BLaER1 treated with 17β-estradiol and CSF1 and Interleukin-3, amounts not matched to agents 10 nM and 100 nM (cell line): Measurements from ENCODE around the gene CCDC121.
"Not testable (repeated sequence)": the region's sequence is repeated elsewhere in the genome, so short reads cannot be mapped to it uniquely, and the experiment has no call there.

ENCODE experiments used
- H3K27ac ChIP-seq, 11 experiments: shearing (Covaris generic); formaldehyde crosslinking; 2 replicates each; pipeline ENCODE4 v1.8.1; 2022
- H3K27me3 ChIP-seq, 11 experiments: shearing (Covaris generic); formaldehyde crosslinking; 2 replicates each; pipeline ENCODE4 v1.8.1; 2022
- H3K36me3 ChIP-seq, 11 experiments: shearing (Covaris generic); formaldehyde crosslinking; 2 replicates each; pipeline ENCODE4 v1.8.1; 2022
- H3K4me1 ChIP-seq, 10 experiments: shearing (Covaris generic); formaldehyde crosslinking; 2 replicates each; pipeline ENCODE4 v1.8.1; 2022
- H3K4me2 ChIP-seq, 11 experiments: shearing (Covaris generic); formaldehyde crosslinking; 2 replicates each; pipeline ENCODE4 v1.8.1; 2022
- H3K4me3 ChIP-seq, 10 experiments: shearing (Covaris generic); formaldehyde crosslinking; 2 replicates each; pipeline ENCODE4 v1.8.1; 2022
- H3K9ac ChIP-seq, 11 experiments: shearing (Covaris generic); formaldehyde crosslinking; 2 replicates each; pipeline ENCODE4 v1.8.1; 2022
- H3K9me3 ChIP-seq, 11 experiments: shearing (Covaris generic); formaldehyde crosslinking; replicated peaks in 1 of 11; 2 replicates each; pipeline ENCODE4 v1.8.1; 2022
- H4K20me1 ChIP-seq, 11 experiments: shearing (Covaris generic); formaldehyde crosslinking; 2 replicates each; pipeline ENCODE4 v1.8.1; 2022
- Cebpa-rat ChIP-seq, 11 experiments: shearing (Covaris generic); IDR thresholded peaks; 2 replicates each; pipeline ENCODE4 v1.8.1; 2022

CCDC121 gene

DNA sequence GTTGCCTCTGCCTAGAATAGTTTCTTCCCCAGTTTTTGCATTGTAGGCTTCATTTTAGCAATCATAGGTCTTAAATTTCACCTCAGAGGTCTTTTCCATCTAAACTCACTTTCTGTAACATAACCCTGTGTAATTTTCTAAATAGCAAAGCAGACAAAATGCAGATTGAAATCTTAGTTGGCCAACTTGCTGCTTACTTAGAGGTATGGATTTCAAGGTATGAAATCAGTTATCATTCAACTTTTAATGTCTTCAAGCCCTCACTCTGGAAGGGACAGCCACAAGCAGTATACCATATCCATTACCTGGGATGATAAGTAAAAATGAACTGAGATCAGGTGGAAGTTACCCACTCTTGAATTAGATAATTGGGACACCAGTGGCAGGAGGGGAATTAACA lies 3.9 kb downstream of the CCDC121 start:
- H4K20me1 ChIP-seq = no peaks in the 10 kb centered on the region
- no peak overlapping the region for H3K9ac ChIP-seq
- H3K27me3 ChIP-seq = no peaks in the 10 kb centered on the region
- TF ChIP-seq Cebpa-rat (IDR thresholded peaks at IDR 0.05) = no peak
- H3K4me2 ChIP-seq = no peak overlapping the region
- peaks cover 47 to 58% (median 53%) of the 10 kb centered on the region in 11 experiments for H3K36me3 ChIP-seq
- H3K27ac ChIP-seq = peak overlapping the region in 1 of 11 experiments; percentile 14; a peak in 3 of 22 replicates
- H3K9me3 ChIP-seq = no peaks in the 10 kb centered on the region
- H3K4me3 ChIP-seq = no peak overlapping the region
- peaks cover 31 to 50% (median 37%) of the 10 kb centered on the region in 10 experiments for H3K4me1 ChIP-seq

DNA sequence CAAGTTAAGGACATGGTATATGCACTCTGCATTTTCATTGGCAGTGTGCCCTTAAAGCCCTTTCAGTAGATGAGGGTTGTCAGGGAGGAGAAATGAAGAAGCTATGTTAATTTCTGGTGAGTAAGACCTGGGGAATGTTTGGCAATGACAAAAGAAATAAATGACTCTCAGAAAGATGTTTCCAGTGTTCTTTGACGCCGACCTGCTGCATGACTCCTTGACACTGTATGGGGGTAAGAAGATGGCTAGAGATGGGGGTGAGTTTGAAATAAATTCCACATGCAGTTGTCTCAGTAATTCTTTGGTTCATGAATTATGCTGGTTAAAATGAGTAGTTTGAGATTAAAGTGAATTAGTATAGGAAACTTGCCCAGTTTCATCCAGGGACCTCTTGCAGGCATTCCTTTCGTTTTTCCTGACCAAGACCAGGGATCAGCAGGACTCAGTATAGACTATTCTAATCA lies 5.9 kb downstream of the CCDC121 start:
- Histone ChIP-seq H3K9me3 (no peaks in the 10 kb centered on the region), H3K27ac (no peak overlapping the region), H3K4me3 (no peak overlapping the region), H3K36me3 (peaks cover 62 to 75% (median 69%) of the 10 kb centered on the region in 11 experiments), H3K9ac (no peak overlapping the region), H4K20me1 (no peaks in the 10 kb centered on the region), H3K27me3 (no peaks in the 10 kb centered on the region), H3K4me1 (peaks cover 20 to 38% (median 25%) of the 10 kb centered on the region in 10 experiments), H3K4me2 (no peak overlapping the region)
- no peak for TF ChIP-seq Cebpa-rat (IDR thresholded peaks at IDR 0.05)

- Histone ChIP-seq H3K27ac (peak overlapping the region in 5 of 11 experiments; percentile 2 to 42 (median 27); a peak in 5 of 22 replicates), H3K27me3 (no peaks in the 10 kb centered on the region), H3K4me3 (no peak overlapping the region), H3K9me3 (no peaks in the 10 kb centered on the region), H3K9ac (peak overlapping the region in 2 of 11 experiments; percentile 5 to 8; a peak in 2 of 22 replicates), H3K4me2 (peak overlapping the region in 5 of 11 experiments; percentile 7 to 37 (median 15); a peak in 4 of 22 replicates), H4K20me1 (no peaks in the 10 kb centered on the region), H3K36me3 (peaks cover 76 to 89% (median 83%) of the 10 kb centered on the region in 11 experiments), H3K4me1 (peaks cover 5 to 24% (median 12%) of the 10 kb centered on the region in 10 experiments)
- TF ChIP-seq Cebpa-rat (IDR thresholded peaks at IDR 0.05) = no peak
These were observed 7.3 kb downstream of the CCDC121 start for GRCh38 chr2:27621524-27621923.

DNA sequence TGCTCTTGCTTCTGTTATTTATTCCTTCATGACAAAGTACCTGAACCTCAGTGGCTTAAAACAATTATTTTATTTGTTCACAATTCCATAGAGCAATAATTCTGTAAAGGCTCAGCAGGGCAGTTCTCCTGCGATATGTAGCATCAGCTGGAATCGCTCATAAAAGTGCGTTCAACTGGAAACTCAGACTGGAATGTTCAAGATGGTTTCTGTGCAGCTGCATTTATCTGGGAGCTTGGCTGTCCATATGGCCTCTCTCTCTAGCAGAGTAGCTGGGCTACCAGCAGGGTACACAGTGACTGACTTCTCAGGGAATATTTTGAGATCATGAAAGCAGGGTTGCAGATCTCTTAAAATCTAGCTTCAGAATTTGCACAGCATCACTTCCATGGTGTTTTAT lies 13.5 kb downstream of the CCDC121 start:
- no peaks in the 10 kb centered on the region for H3K9me3 ChIP-seq
- no peak overlapping the region for H3K27ac ChIP-seq
- H3K4me3 ChIP-seq = no peak overlapping the region
- no peaks in the 10 kb centered on the region for H3K27me3 ChIP-seq
- peaks cover 0 to 18% (median 6%) of the 10 kb centered on the region in 11 experiments; a peak in 10 of 22 replicates for H4K20me1 ChIP-seq
- no peaks in the 10 kb centered on the region for H3K4me1 ChIP-seq
- TF ChIP-seq Cebpa-rat (IDR thresholded peaks at IDR 0.05) = no peak
- H3K36me3 ChIP-seq = peaks cover 82 to 99% (median 94%) of the 10 kb centered on the region in 11 experiments
- H3K4me2 ChIP-seq = no peak overlapping the region
- H3K9ac ChIP-seq = no peak overlapping the region

- H3K36me3 ChIP-seq = peaks cover 84 to 98% (median 95%) of the 10 kb centered on the region in 11 experiments
- TF ChIP-seq Cebpa-rat (IDR thresholded peaks at IDR 0.05) = no peak
These were observed 14.8 kb downstream of the CCDC121 start for GRCh38 chr2:27613985-27614384.

DNA sequence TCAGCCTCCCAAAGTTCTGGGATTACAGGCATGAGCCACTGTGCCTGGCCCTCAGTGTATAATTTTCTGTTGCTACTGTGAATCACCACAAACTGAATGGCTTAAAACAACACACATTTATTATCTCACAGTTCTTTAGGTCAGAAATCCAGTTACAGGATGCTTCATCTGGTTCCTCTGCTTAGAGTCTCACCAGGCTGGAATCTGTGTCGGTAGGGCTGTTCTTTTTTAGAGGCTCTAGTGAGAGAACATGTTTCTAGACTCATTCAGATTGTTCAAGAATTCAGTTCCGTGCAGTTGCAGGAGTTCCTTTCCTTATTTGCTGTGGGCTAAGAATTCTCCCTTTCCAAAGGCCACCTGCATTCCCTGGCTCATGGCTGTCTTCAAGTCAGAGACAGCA lies 22.2 kb downstream of the CCDC121 start:
- H3K4me2 ChIP-seq = no peak overlapping the region
- no peaks in the 10 kb centered on the region for H3K9me3 ChIP-seq
- H4K20me1 ChIP-seq = peaks cover 0 to 29% (median 12%) of the 10 kb centered on the region in 11 experiments; a peak in 11 of 22 replicates
- 0 out of 20 replicates have a peak, but pooled peaks cover 0 to 4% (median 0%) of the 10 kb centered on the region in 10 experiments for H3K4me1 ChIP-seq
- H3K36me3 ChIP-seq = peaks cover 95 to 98% (median 97%) of the 10 kb centered on the region in 11 experiments
- H3K4me3 ChIP-seq = no peak overlapping the region
- no peak overlapping the region for H3K9ac ChIP-seq
- H3K27ac ChIP-seq = no peak overlapping the region
- no peak for TF ChIP-seq Cebpa-rat (IDR thresholded peaks at IDR 0.05)
- H3K27me3 ChIP-seq = no peaks in the 10 kb centered on the region

More at GRCh38 chr2:27613985-27614384, 14.8 kb downstream of the CCDC121 start:
- H3K4me3 ChIP-seq = no peak overlapping the region
- no peaks in the 10 kb centered on the region for H3K4me1 ChIP-seq
- peaks cover 0 to 18% (median 6%) of the 10 kb centered on the region in 11 experiments; a peak in 11 of 22 replicates for H4K20me1 ChIP-seq
- no peak overlapping the region for H3K27ac ChIP-seq
- no peaks in the 10 kb centered on the region for H3K27me3 ChIP-seq
- H3K9ac ChIP-seq = no peak overlapping the region
- H3K9me3 ChIP-seq = no peaks in the 10 kb centered on the region
- no peak overlapping the region for H3K4me2 ChIP-seq

DNA sequence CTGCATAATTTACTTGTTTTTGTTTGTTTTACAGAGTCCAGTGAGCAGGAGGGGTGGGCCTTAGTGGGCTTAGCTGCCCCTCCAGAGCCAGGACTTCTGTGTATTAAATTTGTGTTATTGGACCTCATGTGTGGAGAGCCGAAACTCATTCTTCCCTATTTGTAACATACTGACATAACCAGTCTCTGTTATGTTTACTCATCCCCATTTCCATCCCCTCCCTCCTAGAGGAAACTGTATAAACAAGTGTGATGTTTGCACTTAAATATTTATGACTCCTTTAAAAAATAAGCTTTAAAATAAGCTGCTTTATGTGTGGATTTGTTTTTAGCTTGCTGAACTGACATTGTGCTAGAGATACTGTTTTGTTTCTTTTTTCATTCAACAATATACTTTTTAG lies 32.2 kb downstream of the CCDC121 start:
- Histone ChIP-seq H3K36me3 (peaks cover 69 to 100% (median 99%) of the 10 kb centered on the region in 11 experiments), H3K4me3 (no peak overlapping the region)

DNA sequence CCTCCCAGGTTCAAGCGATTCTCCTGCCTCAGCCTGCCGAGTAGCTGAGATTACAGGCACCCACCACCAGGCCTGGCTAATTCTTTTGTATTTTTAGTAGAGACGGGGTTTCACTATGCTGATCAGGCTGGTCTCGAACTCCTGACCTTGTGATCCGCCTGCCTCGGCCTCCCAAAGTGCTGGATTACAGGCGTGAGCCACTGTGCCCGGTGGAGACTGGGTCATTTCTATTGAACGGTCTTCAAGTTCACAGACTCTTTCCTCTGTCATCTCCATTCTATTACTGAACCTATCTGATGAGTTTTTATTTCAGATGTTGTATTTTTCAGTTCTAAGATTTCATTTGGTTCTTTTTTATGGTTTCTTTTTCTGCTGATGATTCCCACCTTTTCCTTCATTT lies 33.4 kb downstream of the CCDC121 start:
- peaks cover 55 to 66% (median 62%) of the 10 kb centered on the region in 11 experiments for H3K9me3 ChIP-seq
- peaks cover 69 to 100% (median 99%) of the 10 kb centered on the region in 11 experiments for H3K36me3 ChIP-seq
- peaks cover 31 to 68% (median 47%) of the 10 kb centered on the region in 11 experiments; a peak in 18 of 22 replicates for H4K20me1 ChIP-seq

More for the DNA sequence above, 32.2 kb downstream of the CCDC121 start:
- Histone ChIP-seq H3K4me2 (peak overlapping the region in 2 of 11 experiments; percentile 34 to 36; a peak in 3 of 22 replicates), H4K20me1 (peaks cover 31 to 72% (median 58%) of the 10 kb centered on the region in 11 experiments; a peak in 19 of 22 replicates), H3K27ac (no peak overlapping the region), H3K27me3 (no peaks in the 10 kb centered on the region), H3K9ac (peak overlapping the region in 1 of 11 experiments; percentile 26; a peak in 1 of 22 replicates), H3K4me1 (peaks cover 0 to 39% (median 10%) of the 10 kb centered on the region in 10 experiments; a peak in 13 of 20 replicates), H3K9me3 (peaks cover 43 to 53% (median 50%) of the 10 kb centered on the region in 11 experiments)
- TF ChIP-seq Cebpa-rat (IDR thresholded peaks at IDR 0.05) = no peak

GRCh38 chr2:27594020-27594703 lies 34.6 kb downstream of the CCDC121 start:
- not testable (repeated sequence) for H3K27me3 ChIP-seq, H3K27ac ChIP-seq, H3K9ac ChIP-seq, H3K4me2 ChIP-seq
- Histone ChIP-seq H3K4me3 (peak overlapping the region in 5 of 10 experiments; percentile 12 to 52 (median 34); a peak in 9 of 20 replicates), H3K36me3 (peaks cover 64 to 100% (median 98%) of the 10 kb centered on the region in 11 experiments), H4K20me1 (peaks cover 21 to 58% (median 36%) of the 10 kb centered on the region in 11 experiments; a peak in 16 of 22 replicates), H3K4me1 (peaks cover 0 to 34% (median 9%) of the 10 kb centered on the region in 10 experiments; a peak in 13 of 20 replicates), H3K9me3 (peaks cover 68 to 78% (median 75%) of the 10 kb centered on the region in 11 experiments)

More for the DNA sequence above, 33.4 kb downstream of the CCDC121 start:
- not testable (repeated sequence) for H3K4me2 ChIP-seq, H3K27me3 ChIP-seq, H3K27ac ChIP-seq, H3K9ac ChIP-seq
- H3K4me3 ChIP-seq = peak overlapping the region in 2 of 10 experiments; percentile 7 to 11; a peak in 2 of 20 replicates
- peaks cover 0 to 39% (median 10%) of the 10 kb centered on the region in 10 experiments; a peak in 13 of 20 replicates for H3K4me1 ChIP-seq
